Spleen (tissue), 7 donors: ENCODE data around the gene WARS2.

Experiments used
- CTCF ChIP-seq, 11 experiments: fragments of 200-600 bp in 7 of 11; fragments of 450-650 bp in 4 of 11; sonication (generic) in 4 of 11; IDR thresholded peaks in 8 of 11; conservative IDR thresholded peaks in 3 of 11; 1 replicate in 7 of 11; 2 replicates in 4 of 11; pipeline versions ENCODE4 v1.4.0 to v1.8.0; 2016 to 2021; ENCODE audit warnings: antibody characterized with exemption in 11 of 11, inconsistent platforms in 4 of 11, mild to moderate bottlenecking in 1 of 11
- POLR2A ChIP-seq, 3 donors: fragments of 450-650 bp; IDR thresholded peaks; one replicate each; pipeline ENCODE4 v1.5.1; 2017; ENCODE audit warnings: antibody characterized with exemption in 3 of 3, mild to moderate bottlenecking in 1 of 3
- POLR2AphosphoS5 ChIP-seq, 3 donors: sonication (generic); formaldehyde crosslinking; IDR thresholded peaks; one replicate each; pipeline ENCODE4 v1.5.1; 2017; ENCODE audit warnings: antibody characterized with exemption in 3 of 3
- donor health status: DM: no; HTN: no; CAD: no; lungs with moderate emphysema.
- donor health status: DM: no; HTN: no; CAD: no.
- donor health status: DM: no; HTN: no; CAD: no.

GRCh38 chr1:119052267-119052666 is 88.2 kb downstream of the WARS2 start:
- TF ChIP-seq CTCF (IDR thresholded peaks at IDR 0.05 in 8 of 11, conservative IDR thresholded peaks at IDR 0.05 in 3 of 11) (no peak), POLR2A (IDR thresholded peaks at IDR 0.05) (no peak), POLR2AphosphoS5 (IDR thresholded peaks at IDR 0.05) (no peak)
